HG03097 (cell line): ENCODE measurements around the gene AMBRA1.
"Not testable (repeated sequence)": the region's sequence is repeated elsewhere in the genome, so short reads cannot be mapped to it uniquely, and the experiment has no call there.

Source experiments
- ATAC-seq: cut with Tn5 transposase; IDR thresholded peaks from one replicate; pipeline ENCODE4 v1.9.1; 2021; ENCODE audit not compliant: unreplicated experiment, low FRiP score

AMBRA1 gene

DNA sequence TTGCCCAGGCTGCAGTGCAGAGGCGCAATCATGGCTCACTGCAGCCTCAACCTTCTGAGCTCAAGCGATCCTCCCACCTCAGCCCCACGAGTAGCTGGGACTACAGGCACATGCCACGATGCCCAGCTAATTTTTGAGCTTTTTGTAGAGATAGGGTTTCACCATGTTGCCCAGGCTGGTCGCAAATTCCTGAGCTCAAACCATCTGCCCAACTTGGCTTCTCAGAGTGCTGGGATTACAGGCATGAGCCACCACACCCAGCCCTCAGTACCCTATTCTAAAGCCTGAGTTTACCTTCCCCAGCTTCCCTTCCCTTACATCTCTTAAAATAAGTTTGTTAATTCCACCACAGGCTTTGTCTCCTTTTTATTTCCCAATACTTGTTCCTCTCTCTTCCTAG, 59.1 kb downstream of the AMBRA1 start:
- ATAC-seq: no peak

DNA sequence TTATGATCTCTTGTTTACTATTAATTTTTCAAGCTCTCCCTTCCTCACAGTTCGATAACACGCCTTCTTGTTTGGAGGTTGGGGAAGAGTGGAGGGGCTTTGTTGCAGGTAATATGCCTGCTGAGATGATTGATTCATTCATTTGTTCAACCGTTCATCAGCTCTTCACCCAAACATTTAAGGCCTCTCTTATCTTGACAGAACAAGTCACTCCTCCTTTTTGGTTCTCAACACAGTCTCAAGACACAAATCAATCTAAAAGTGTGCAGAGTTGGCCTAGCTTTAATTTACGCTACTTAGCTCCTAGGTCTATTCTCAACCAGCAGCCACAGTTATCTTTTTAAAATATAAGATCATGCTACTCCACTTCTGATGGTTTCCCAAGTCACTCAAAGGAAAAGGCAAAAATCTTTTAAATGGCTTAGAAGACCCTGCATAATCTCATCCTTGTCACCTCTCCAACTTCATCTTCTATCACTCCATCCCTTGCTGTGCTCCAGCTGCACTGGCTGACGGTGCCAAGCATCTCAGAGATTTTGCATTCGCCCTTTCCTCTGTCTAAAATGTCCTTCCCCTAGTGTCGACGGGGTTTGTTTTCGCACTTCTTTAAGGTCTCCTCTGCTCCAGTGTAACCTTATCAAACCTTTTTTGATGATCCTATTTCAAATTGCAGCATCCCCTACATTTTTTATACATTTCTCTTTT, 60.3 kb downstream of the AMBRA1 start:
- ATAC-seq: no peak

DNA sequence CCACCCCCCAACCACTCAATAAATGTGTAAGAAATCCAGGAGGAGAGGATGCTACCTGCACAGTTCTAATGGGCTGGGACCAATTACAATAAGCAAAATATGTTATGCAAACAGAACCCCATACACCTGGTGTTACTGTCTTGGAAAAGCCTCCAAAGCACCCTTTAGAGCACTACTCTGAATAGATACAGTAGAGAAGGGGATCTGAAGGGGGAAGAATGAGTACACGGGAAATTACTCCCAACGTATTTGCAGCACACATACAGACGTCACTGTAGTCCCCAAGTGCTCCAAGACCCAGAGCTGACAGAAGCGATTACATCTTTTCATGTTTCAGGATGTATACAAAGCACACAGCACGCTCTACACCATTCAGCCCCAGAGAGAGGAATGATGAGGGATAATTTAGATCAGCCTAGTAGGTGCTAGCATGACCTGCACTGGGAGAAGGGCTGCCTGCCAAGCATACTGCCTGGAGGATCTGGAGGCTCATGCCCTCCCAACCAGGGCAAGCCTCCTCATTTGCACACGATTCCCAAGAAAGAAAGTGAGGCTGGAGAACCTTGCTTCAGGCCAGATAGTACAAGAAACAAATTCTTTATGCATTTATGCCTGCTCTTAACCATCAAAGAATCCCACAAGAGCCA, 63.8 kb downstream of the AMBRA1 start:
- ATAC-seq: no peak

DNA sequence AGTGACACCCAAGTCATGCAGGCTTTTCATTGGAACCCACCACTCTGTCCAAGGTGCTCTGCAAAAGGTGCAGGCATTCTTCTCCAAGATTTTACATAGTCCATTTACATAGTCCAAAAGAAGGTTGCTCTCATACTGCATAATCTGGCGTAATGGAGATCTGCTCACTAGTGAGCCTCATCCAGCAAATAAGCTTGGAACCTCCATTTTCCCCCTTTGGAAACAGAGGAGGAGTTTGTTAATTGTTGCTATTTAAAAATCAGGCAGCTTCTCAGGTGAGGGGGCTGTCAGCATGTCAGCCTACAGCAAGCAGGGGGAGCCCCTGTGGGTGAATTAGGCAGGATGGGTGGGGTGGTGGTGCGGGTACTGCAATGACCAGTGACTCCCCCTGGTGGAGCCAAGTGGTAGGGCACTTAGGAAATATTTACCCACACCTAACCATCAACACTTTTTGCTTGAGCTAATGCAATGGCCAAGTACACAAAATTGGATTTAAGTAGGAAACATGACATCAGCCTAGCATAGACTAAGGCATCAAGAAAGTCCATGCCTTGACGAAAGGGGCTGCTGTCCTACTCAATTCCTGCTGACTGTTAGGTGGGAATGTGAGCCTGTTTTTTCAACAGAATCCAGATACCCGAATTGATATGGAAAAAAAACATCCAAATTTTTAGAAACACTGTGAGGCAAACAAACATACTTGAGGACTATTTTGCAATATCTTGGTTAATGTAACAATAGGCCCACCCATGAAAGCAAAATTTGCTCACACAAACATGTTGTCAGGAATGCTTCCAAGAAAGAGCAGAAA, 64.5 kb downstream of the AMBRA1 start:
- no peak for ATAC-seq

DNA sequence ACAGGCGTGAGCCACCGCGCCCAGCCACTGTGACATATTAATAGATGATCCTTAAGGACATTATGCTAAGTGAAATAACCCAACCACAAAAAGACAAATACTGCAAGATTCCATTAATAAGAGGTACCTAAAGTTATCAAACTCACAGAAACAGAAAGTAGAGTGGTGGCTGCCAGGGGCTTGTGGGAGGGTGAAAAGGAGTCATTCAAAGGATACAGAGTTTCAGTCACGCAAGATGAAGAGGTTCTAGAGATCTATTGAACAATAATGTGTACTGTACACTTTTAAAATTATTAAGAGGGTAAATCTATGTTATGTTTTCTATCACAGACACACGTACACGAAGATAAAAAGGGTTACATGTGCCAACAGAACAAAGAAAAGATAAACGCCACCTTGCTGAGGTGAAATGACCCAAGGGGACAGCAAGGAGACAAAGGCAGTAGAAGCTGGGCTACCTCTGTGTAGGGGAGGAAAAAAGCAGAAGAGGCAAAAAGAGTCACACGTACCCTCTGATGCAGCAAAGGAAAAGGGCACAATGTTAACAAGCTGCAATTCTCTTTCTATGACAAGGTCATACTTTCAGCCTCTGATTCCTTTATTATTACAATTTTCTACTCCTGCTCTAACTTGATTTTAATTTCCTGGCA, 65.3 kb downstream of the AMBRA1 start:
- ATAC-seq: no peak

DNA sequence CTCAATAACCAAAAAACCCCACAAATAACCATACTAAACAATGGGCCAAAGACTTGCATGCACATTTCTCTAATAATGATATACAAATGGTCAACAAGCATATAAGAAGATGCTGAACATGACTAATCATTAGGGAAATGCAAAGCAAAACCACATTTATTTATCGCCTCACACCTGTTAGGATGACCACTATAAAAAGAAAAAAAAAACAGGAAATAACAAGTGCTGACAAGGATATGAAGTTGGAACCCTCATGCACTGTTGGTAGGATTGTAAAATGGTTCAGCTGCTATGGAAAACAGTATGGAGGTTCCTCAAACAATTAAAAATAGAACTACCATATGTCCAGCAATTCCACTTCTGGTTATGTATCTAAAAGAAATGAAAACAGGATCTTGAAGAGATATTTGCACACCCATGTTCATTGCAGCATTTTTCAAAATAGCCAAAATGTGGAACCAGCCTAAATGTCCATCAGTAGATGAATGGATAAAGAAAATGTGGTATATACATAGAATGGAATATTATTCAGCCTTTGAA, 66.2 kb downstream of the AMBRA1 start:
- no peak for ATAC-seq

DNA sequence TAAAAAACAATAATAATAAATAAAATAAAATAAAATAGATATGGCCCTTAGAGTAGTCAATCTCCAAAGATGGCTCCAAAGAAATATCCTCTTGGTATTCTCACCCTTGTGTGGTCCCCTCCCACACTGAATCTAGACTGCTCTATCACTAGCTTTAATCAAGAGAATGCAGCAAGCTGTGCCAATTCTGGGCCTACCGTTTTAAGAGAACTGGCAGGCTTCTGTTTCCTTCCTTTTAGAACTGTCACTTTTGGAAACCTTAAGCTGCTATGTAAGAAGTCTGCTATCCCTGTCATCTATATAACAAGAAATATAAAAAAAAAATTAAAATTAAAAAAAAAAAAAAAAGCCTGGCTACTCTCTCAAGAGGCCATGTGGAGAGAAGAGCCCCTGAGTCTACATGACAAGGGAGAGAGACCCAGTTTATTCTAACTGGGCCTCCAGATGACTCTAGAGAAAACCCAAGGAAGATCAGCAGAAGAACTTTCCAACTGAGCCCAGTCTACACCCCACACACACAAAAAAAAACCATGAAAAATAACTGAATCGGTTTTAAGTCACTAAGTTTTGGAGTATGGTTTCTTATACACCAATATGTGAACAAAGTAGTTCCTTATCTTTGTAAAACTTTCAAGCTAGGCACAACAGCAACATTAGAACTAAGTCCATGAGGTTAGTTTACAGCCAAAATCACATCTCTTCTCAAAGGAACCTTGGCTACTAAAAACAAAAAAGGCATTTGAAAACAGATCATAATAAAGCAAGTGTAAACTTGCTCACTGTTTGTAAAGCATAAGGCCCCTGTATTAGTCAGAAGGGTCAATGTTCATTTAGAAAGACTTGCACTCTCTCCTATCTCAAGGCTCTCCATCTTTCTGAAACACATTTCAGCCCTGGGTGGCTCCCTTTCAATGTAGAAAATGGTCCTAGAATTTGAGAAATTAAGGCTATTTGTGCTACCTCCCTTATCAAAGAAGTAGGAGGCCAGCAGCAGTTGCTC, 67.3 kb downstream of the AMBRA1 start:
- ATAC-seq: no peak

DNA sequence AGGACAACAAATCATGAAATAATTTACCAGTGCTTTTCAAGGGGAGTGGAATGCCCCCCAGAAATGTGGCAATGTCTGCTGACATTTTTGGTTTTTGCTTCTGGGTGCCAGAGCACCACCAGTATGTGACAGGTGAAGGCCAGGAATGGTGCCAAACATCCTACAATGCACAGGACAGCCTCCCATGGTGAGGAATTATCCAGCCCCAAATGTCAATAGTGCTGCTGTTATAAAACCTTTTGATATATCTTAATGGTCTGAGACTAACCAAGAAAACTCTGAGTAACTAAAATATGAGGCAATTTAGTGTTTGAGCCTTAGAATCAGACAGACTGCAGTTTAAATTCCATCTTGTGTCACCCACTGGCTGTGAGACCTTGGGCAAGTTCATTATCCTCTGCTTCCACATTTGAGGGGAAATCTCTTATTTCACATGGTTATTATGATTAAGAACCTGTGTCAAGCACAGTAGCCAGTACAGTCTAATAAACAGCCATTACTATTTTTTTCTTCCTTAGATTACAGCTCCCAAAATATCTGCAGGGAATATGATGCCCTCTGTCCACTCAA, 69.5 kb downstream of the AMBRA1 start:
- ATAC-seq: no peak

DNA sequence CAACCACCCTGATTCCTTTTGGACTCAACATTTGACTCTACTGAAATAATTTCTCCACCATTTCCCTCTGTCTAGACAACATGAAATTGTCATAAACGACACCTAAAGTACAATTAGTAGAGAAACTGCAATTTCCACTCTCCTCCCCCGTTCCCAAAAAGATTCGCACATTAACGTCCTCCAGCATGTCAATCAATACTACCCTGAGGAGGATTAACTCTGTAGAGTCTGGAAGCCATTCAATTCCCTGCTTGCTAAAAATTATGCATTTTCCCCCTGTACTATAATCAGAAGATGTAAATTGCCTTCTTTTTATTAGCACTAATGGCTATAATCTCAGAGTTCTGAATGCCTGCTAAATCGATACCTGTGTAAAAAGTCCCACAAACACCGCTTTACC, 70.5 kb downstream of the AMBRA1 start:
- ATAC-seq: no peak

DNA sequence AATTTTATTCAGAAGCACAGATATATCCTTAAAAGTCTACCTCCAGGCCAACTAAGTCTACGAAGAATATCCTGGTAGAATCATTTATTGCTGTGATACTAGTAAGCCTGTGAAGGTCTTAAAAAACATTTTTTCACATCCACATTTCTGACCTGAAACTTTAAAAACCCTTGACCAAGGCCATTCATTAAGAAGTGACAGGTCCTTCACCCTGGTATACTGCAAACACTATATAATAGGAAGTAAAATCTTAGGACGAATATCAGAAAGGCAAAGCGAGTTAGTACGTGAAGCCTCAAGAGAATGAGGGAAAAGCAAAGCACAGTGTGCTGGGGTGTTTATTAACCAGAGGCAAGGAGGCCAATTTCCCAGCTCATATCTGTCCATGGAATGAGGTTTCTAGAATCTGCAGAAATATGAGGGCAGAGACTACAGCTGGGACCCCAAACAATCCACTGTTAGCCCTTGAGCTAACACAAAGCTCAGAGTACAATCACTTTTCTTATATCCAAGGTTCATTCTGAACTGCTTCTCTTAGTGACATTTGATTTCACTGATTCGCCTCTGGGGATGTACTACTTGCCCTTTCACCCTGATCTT, 71.0 kb downstream of the AMBRA1 start:
- ATAC-seq: no peak

DNA sequence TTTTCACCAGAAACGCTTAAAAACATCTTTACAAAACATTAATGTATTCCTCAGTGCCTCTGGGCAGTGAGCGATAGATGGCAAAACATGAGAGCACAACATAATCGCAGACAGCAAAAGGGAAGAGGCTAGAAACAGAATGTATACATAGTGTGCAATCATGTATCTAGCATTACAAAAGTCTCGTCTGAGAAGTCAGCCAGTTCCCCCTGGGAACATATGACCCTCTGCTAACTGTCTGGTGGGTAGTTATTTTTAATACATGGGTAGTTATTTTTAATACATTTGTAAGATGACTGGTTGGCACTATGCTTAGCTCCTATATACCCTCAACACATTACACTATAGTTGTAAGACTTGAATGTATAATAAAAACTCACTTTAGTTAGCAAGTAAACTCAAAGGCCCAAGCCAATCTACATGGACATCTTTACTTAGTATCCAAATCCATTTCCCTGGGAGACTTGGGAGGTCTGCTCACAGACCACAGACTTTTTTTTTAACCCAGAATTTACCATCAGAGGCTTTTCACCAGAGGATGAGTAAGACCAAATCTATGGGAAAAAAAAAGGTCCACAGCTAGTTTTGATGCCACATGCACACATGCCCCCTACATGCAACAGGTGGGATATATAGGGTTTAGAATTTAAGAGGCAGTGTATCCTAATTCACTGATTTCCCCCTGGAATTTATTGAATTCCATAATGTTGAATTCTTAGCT, 71.7 kb downstream of the AMBRA1 start:
- ATAC-seq: no peak

DNA sequence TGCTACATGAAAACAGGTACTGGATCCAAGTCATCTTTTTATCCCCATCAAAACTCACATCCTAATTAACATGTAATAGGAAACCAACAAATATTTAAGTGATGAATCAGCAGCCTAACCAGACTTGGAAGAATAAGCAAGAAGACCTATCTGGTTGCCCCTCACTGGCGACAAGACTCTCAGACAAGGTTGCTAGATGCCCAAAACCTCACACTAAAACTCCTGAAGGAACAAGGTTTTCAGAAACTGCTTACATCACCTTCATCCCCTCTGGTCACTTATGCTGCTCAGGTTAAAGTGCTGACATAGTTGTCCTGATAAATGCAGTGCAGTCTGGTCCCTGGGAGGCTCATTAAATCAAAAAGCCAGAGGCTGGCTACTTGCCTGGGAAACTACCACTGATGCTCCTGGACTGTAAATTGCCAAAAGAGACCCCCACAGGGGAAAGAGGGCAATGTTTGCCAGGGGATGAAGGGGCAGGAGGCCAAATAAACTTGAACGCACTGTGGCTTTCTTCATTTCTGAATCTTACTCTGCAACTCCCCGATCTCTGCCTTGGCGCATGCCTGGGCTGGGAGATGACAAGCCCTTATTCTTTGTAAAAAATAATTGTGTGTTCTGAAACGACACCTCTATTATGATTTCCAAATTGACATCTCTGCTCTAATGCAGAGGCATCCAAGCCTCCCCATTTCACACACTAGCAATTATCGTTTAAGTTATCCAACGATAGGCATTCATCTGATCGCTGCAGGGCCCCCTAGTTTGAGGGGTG, 72.7 kb downstream of the AMBRA1 start:
- no peak for ATAC-seq

DNA sequence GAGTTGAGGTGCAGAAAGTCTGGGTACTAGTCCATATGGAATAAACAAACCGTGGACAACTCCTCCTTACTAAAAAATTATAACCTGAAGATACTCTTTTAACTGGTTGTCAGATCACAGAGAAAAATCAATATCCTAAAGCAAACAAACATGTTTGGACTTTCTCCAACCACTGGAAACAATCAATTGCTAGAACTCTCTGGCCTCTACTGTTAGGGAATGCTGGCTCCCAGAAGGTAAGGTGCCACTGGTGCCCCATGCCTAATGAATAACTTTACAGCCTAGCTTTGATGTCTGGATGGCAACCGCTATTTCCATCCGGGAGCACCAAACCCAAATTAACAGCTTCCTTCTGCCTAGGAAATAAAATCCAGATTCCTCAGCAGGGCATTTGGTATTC, 74.5 kb downstream of the AMBRA1 start:
- no peak for ATAC-seq

DNA sequence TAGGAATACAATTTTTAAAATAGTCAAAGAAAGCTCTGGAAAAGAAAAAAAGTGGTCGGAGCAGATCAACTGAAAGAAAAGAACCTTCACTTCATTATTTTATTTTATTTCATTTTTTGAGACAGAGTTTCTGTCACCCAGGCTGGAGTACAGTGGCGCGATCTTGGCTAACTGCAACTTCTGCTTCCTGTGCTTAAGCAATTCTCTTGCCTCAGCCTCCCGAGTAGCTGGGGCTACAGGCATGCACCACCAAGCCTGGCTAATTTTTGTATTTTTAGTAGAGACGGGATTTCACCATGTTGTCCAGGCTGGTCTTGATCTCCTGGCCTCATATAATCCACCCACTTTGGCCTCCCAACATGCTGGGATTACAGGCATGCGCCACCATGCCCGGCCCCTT, 74.9 kb downstream of the AMBRA1 start:
- ATAC-seq: not testable (repeated sequence)

DNA sequence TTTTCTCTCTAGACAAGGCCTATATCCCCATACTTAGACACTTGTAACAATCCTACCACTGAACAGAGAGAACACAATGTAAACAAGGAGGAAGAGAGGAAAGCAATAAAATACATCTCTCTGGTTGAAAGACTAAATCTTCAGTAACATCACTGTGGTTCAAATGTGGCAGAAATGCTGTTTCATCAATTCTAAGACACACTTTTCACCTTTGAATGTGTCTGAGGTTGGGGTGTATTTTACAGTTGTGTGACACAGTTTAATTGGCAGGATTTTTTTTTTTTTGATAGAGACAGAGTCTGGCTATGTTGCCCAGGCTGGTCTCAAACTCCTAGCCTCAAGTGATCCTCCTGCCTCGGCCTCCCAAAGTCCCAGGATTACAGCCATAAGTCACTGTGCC, 79.5 kb downstream of the AMBRA1 start:
- ATAC-seq: no peak

DNA sequence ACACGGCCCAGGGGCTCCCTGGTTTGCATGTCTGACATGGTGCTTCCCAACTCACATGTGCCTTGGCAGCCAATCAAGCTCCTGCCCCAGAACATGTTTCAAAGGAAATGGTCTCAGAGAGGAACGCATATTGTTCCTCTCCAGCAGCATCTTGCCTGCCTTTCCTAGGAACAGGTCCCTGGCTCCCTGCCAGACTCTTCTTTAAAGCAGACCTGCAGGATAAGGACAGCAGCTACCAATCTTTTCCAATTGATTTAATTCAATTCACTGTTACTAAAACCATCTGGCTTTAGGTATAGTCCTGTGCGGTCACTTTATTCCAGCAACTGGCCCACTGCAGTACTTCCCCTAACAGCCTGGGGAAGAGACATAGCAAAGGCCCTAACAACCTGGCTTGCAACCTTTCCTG, 79.9 kb downstream of the AMBRA1 start:
- no peak for ATAC-seq

DNA sequence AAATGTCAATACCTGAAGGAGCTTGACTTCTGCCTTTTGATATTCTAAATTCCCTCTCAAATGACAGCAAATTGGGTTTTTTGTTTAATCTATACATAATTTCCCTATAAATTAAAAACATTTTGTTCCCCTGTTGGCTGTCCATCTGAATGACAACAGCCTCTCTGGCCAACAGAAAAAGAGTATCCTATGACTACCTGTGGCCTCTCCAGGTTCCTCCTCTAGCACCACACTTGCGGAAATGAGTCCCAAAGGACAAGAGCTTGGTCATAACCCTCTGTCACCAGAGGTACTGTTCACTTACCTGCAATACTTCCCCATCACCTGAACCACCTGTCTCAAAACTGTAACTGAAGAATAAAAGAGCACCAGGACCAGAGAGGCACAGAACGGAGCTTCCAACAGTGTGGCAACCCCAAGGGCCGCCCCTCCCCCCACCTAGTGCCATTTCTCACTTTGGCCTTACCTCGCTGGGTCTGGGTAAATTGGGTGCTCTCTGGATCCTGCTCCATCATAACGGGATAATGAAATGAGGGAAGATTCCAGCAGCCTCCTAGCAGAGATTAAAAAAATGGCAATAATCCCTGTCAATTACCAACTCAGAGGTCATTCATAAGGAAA, 81.5 kb downstream of the AMBRA1 start:
- no peak for ATAC-seq
